Stimulated activated CD4-positive, alpha-beta T cell treated with anti-CD3 and anti-CD28 coated beads, Interleukin-1b, Interleukin-23, amount 100 ng/mL, for 4 hours (primary cell): ENCODE measurements around the gene SNRNP200.

ENCODE experiments used
- DNase-seq, 2 donors: peaks; one replicate each; pipeline ENCODE4 v3.0.0-alpha.2; 2020; ENCODE audit warnings: low read depth in 2 of 2

Gene SNRNP200

GRCh38 chr2:96305091-96305978 is at the start of gene SNRNP200:
Gene SNRNP200, minus strand, starts transcription at chr2:96305546. Its CDS starts 109 bp downstream, at chr2:96305437.
- peak; percentile 82 to 89 for DNase-seq

DNA sequence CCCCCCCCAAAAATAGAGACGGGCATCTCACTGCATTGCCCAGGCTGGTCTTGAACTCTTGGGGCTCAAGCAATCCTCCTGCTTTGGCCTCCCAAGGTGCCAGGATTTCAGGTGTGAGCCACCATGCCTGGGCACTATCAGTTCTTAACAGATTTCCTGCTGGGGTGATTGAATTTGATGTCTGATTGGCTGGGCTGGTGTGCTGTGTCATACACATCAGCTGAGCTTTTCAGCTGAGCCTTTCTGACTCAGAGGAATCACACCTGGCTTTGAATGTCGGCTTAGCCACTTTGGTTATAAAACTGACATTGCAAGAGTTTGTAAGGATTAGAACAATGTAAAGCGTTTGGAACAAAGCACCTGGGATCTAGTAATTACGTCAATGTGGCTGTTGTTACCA is 49.1 kb upstream of the SNRNP200 start:
- no peak for DNase-seq

DNA sequence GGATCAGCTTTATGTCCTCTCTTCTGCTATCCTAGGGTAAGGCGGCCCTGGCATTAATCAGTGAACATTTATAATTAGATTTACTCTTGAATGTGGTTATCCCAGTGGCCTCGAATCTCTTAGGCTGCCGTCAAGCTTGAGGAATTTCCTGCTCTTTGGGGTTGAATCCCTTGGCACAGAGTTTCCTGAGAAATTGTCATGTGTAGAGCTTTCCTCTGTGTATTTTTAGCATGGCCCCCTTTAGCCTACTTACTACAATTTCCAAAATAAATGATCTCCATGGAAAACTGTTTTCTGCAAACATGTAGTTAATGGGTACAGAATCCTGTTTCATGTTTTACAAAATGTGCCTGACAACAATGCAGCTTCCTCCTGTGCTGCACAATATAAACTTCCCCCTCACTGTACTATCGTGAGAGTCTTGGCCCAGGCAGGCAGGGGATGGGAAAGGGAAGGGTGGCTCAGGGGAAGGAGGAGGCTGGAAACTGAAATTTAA is 48.3 kb upstream of the SNRNP200 start:
- DNase-seq = no peak

GRCh38 chr2:96353032-96353561 is 47.8 kb upstream of the SNRNP200 start:
- DNase-seq = no peak

DNA sequence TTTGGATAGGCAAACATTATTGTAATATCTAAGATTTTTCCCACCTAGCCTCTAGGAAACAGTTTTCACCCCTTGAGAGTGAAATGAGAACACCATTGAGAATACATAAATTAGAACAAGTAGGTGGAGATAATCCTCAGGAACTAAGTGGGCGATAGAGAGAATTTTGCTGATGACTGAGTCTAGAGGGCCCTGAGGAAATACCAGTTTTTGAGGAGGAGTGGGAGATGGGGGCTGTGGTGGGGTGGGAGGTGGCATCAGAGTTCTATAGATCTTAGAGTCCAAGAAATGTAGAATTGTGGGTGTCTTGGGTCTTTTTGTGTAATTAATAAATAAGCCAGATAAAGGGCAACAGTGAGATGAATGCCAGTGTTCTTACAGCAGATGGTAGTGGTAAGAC is 42.0 kb upstream of the SNRNP200 start:
- DNase-seq = no peak

GRCh38 chr2:96345868-96346462 is 40.6 kb upstream of the SNRNP200 start:
- DNase-seq = no peak

DNA sequence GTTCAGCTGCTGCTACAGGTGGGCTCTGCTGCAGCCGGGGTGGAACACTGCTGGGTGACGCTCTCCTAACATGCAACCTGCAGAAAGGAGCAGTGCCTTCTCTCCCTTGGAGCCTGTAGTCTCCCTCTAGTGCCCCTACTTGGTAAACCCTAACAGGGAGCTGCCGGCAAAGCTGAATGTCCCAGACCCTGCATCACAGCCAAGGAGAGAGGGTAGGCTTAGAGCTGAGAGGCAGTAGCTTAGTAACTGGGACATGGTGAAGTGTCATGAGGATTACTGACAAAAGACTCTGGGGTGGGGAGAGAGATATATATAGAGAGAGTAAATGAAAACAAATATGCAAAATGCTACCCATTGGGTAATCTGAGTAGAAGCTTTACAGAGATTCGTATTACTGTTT is 40.1 kb upstream of the SNRNP200 start:
- DNase-seq = no peak

DNA sequence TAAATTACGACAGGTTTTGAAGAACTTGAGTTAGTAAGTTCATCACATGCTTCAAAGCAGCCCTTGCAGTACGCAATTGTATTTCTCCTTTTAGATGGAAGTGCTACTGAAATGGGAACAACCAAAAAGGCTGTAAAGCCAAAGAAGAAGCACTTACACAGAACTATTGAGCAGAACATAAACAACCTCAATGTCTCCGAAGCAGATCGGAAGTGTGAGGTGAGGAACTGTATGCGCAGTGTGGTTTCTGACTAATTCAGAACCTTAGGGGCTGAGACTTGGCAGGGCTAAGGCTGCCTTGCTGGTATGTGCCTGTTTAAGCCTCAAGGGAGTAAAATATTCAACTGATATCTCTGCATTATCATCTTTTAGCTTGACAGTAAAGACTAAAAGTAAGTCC is 38.7 kb upstream of the SNRNP200 start:
- no peak for DNase-seq

GRCh38 chr2:96342085-96342484 is 36.7 kb upstream of the SNRNP200 start:
- DNase-seq = no peak

DNA sequence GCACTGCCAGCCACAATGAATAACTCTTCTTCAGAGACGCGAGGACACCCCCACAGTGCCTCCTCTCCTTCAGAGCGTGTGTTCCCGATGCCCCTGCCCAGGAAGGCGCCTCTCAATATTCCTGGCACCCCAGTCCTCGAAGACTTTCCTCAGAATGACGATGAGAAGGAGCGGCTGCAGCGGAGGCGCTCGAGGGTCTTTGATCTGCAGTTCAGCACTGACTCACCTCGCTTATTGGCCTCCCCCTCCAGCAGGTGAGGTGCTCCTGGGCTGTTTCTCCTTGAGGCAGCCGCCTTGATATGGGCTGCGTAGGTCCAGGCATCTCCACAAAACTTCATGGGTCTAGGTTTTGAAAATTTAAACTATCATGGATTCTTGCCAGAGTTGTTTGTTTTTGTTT is 36.3 kb upstream of the SNRNP200 start:
- no peak for DNase-seq

DNA sequence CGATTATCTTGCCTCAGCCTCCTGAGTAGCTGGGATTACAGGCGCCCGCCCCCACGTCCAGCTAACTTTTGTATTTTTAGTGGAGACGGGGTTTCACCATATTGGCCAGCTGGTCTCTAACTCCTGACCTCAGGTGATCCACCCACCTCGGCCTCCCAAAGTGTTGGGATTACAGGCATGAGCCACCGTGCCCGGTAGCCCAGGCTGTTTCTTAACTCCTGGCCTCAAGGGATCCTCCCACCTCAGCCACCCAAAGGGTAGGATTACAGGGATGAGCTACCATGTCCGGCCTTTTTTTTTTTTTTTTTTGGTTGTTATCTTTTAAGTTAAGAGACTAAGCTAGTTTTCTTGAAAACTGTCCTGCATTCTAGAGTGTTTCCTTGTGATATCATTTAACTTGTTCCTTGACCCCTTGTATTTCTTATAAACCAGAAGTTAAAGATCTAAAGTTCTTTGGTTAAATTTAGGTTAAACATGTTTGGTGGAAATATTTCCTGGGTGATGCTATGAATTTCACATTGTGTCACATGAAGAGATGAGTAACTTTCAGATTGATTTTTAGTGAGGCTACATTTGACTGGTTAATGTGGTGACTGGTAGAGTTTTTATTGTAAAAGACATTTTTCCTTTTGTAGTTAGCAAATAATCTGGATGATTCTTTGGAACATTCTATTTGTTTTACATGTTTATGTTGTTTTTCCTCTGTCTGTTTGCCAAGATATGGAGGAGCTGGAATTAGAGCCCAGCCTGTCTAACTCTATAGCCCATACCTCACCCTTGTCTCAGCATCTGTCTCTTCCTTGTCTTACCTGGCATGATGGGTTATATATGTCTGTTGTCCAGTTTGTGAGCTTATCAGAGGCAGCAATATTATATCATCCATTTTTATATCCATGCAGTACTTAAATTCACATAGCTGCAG is 35.4 kb upstream of the SNRNP200 start:
- DNase-seq = no peak

DNA sequence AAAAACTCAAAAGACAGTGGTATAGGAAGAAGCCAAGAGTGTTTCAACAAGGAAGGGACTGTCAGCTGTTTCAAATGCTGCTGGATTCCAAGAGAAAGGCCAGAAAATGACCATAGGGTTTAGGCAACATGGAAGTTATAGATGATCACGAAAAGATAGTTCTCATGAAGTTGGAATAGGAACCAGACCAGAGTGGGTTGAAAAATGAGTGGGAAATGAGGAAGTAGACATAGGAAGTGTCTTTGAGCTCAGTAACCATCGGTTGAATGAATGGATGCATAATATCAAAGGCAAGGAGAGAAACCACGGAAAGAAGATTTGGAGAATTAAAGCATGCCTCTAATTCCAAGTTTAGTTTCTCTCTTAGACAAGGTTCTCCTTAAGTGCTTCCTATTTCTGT is 31.5 kb upstream of the SNRNP200 start:
- DNase-seq = no peak

- DNase-seq = no peak
These were observed 30.9 kb upstream of the SNRNP200 start for GRCh38 chr2:96336104-96336775.

DNA sequence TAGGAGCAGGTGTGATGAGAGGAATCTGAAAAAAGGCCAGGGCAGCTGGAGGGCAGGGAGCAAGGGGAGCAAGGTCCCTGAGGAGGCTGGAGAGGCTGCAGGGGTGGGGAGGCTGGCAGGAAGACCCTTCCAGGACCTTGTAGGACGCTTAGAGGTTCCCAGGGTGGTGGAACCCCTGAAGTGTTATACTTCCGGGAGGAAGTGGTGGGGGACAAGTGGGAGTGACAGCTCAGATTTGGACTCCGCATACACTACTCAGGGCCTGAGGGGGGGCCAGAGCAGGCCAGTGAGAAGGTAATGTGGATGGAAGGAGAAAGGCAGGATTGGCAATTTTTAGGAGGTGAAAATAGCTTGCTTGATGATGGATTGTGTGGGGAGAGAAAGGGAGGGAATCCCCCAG is 28.4 kb upstream of the SNRNP200 start:
- DNase-seq = no peak

GRCh38 chr2:96330407-96330806 is 25.1 kb upstream of the SNRNP200 start:
- DNase-seq = no peak

DNA sequence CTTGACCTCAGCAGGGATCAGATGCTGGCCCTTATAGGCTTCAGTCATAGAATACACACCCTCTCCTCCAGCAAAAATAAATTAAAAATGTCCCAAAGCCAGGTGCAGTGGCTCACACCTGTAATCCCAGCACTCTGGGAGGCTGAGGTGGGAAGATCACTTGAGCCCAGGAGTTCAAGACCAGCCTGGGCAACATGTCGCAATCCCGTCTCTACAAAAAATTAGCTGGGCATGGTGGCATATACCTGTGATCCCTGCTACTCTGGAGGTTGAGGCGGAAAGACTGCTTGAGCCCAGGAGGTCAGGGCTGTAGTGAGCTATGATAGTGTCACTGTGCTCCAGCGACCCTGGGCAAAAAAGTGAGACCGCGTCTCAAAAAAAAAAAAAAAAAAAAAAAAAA is 24.5 kb upstream of the SNRNP200 start:
- no peak for DNase-seq

GRCh38 chr2:96329456-96329855 is 24.1 kb upstream of the SNRNP200 start:
- DNase-seq = no peak

GRCh38 chr2:96326990-96327820 is 21.9 kb upstream of the SNRNP200 start:
- DNase-seq = no peak

GRCh38 chr2:96326564-96326963 is 21.2 kb upstream of the SNRNP200 start:
- no peak for DNase-seq

DNA sequence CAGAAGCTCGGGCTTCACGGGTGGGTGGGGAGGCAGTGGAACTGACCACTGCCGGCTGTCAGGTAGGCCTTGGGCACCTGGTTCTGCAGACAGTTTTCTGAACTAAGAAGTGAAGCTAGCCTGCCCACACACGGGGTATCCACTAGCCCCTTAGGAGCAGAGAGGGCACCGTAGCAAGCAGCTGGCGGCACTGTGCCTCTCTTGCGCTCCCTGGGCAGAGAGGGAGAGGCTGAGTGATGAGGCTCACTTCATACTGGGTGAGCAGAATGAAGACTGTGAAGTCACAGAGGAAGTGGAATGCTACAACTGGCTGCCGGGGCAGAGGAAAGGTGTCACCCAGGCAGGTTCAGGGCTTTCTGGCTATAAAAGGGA is 20.5 kb upstream of the SNRNP200 start:
- peak in 1 of 2 donors; percentile 21 for DNase-seq
